Mesothelial cell of epicardium (in vitro differentiated cells): Measurements from ENCODE around the gene CD81. TPM values are rescaled to one million over a fixed set of nuclear protein-coding genes. Genes with fewer than 3 reads are reported as not detected.

Experiments used
- DNase-seq, 2 experiments: peaks; one replicate each; pipeline ENCODE4 v3.0.0; 2021; ENCODE audit warnings: low spot score in 2 of 2; ENCODE audit not compliant: unreplicated experiment in 2 of 2
- H3K27ac Mint-ChIP-seq: 2 replicates; pipeline ENCODE4 v1.8.0; 2021; ENCODE audit warnings: mixed read lengths
- H3K27me3 Mint-ChIP-seq: 2 replicates; pipeline ENCODE4 v1.8.0; 2021; ENCODE audit warnings: low read depth, mixed read lengths
- H3K36me3 Mint-ChIP-seq: 2 replicates; pipeline ENCODE4 v1.8.0; 2021; ENCODE audit warnings: mixed read lengths
- H3K4me1 Mint-ChIP-seq: 2 replicates; pipeline ENCODE4 v1.8.0; 2021; ENCODE audit warnings: mixed read lengths
- H3K4me3 Mint-ChIP-seq: 2 replicates; pipeline ENCODE4 v1.8.0; 2021; ENCODE audit warnings: mild to moderate bottlenecking, moderate library complexity, mixed read lengths
- H3K9me3 Mint-ChIP-seq: 2 replicates; pipeline ENCODE4 v1.8.0; 2021; ENCODE audit warnings: mixed read lengths
- CTCF ChIP-seq: fragments of 200-600 bp; sonication (generic); IDR thresholded peaks from one replicate; pipeline ENCODE4 v1.5.0; 2021; ENCODE audit warnings: antibody characterized with exemption; ENCODE audit not compliant: unreplicated experiment
- total RNA-seq: library from RNA; stranded (reverse); gene quantifications from 3 replicates; pipeline ENCODE4 v1.2.1, GENCODE V29; 2021

CD81 gene
- total RNA-seq, 1 donor from 2014 or later: 410 TPM

GRCh38 chr11:2439820-2440219 is 62.7 kb downstream of the CD81 start:
- H3K4me3 Mint-ChIP-seq: no peak overlapping the region

GRCh38 chr11:2440646-2441045 is 63.5 kb downstream of the CD81 start:
- Mint-ChIP-seq H3K36me3 (no peaks in the 10 kb centered on the region), H3K9me3 (peaks cover 5% of the 10 kb centered on the region), H3K27ac (no peak overlapping the region), H3K27me3 (peaks cover 79% of the 10 kb centered on the region), H3K4me3 (no peak overlapping the region), H3K4me1 (peaks cover 15% of the 10 kb centered on the region)
- DNase-seq: no peak
- TF ChIP-seq CTCF: no peak

More at GRCh38 chr11:2439820-2440219, 62.7 kb downstream of the CD81 start:
- H3K4me1 Mint-ChIP-seq: peaks cover 13% of the 10 kb centered on the region
- H3K27me3 Mint-ChIP-seq: peaks cover 74% of the 10 kb centered on the region
- no peak overlapping the region for H3K27ac Mint-ChIP-seq
- TF ChIP-seq CTCF: no peak
- no peaks in the 10 kb centered on the region for H3K36me3 Mint-ChIP-seq
- peaks cover 5% of the 10 kb centered on the region for H3K9me3 Mint-ChIP-seq
- no peak for DNase-seq

GRCh38 chr11:2441171-2441570 is 64.1 kb downstream of the CD81 start:
- DNase-seq: no peak
- no peak overlapping the region for H3K4me3 Mint-ChIP-seq
- H3K36me3 Mint-ChIP-seq: no peaks in the 10 kb centered on the region
- H3K27ac Mint-ChIP-seq: no peak overlapping the region
- H3K4me1 Mint-ChIP-seq: peaks cover 15% of the 10 kb centered on the region
- TF ChIP-seq CTCF: no peak
- peaks cover 5% of the 10 kb centered on the region for H3K9me3 Mint-ChIP-seq
- H3K27me3 Mint-ChIP-seq: peaks cover 81% of the 10 kb centered on the region

GRCh38 chr11:2442589-2442988 is 65.5 kb downstream of the CD81 start:
- H3K27me3 Mint-ChIP-seq: peaks cover 86% of the 10 kb centered on the region
- TF ChIP-seq CTCF: no peak
- DNase-seq: no peak
- H3K9me3 Mint-ChIP-seq: peaks cover 5% of the 10 kb centered on the region
- no peak overlapping the region for H3K4me3 Mint-ChIP-seq
- H3K27ac Mint-ChIP-seq: no peak overlapping the region
- no peaks in the 10 kb centered on the region for H3K36me3 Mint-ChIP-seq
- peaks cover 15% of the 10 kb centered on the region for H3K4me1 Mint-ChIP-seq

- Mint-ChIP-seq H3K27ac (no peak overlapping the region), H3K36me3 (no peaks in the 10 kb centered on the region), H3K4me1 (peaks cover 15% of the 10 kb centered on the region), H3K27me3 (peaks cover 87% of the 10 kb centered on the region), H3K4me3 (peak overlapping the region; percentile 42), H3K9me3 (peaks cover 5% of the 10 kb centered on the region)
- TF ChIP-seq CTCF: no peak
- no peak for DNase-seq
These were observed 66.3 kb downstream of the CD81 start for GRCh38 chr11:2443406-2443805.
